HPDE6-E6E7 (cell line): ENCODE data around the gene ARSB.
A peak's percentile ranks its signal among the peaks of the same experiment; 100 is the strongest.
"Not testable (repeated sequence)": the region's sequence is repeated elsewhere in the genome, so short reads cannot be mapped to it uniquely, and the experiment has no call there.

Experiments
- DNase-seq: peaks from one replicate; pipeline ENCODE4 v3.0.0; 2011; ENCODE audit warnings: missing footprints; ENCODE audit errors: extremely low spot score

ARSB gene

DNA sequence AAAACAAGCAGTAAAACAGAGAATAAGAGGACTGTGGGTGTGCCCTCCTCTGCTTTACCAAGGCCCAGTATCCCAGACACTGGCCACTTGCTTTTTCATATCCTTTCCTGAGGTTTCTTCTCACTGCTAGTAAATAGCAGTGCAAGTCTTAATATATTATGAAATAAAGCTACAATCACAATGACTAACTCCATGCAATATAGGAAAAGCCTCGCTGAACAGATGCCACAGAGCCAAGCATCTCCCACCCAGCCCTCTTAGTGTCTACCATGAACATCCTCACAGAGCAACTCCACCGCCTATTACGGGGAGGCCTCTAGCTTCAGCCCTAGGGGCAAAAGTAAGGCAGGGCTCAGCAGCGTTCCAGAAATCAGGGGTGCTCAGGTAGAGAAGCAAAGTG, 205.8 kb downstream of the ARSB start:
- DNase-seq: no peak

DNA sequence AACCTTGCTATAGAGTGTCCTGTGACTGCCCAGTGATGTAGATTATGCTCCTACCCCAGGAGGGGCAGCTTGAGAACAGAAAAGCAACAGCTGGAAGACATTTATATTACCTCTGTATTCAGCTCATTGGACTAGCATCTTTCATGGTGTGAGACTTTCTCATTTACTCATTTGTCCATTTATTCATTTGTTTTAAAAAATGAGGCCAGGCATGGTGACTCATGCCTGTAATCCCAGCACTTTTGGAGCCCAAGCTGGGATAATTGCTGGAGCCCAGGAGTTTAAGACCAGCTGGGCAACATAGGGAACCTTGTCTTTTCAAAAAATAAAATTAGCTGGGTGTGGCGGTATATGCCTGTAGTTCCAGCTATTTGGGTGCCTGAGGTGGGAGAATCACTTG, 206.6 kb downstream of the ARSB start:
- DNase-seq: no peak

DNA sequence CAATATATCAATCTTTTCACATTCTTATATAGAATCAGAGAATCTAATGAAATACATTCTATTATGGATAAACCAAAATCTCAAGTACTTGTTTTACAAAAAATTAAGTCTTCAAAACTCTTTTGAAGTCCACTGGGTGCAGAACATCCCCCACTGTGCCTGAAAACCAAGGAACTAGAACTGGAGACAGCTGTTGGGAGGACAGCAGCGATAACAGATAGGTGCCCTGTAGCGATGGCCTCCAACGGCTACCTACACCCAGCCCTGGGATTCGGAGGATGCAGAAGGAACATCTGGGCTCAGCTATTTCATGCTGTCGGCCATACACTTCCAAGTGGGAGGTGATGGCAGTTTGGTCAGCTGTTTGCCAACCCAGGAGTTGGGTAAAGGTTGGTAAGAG, 207.2 kb downstream of the ARSB start:
- no peak for DNase-seq

DNA sequence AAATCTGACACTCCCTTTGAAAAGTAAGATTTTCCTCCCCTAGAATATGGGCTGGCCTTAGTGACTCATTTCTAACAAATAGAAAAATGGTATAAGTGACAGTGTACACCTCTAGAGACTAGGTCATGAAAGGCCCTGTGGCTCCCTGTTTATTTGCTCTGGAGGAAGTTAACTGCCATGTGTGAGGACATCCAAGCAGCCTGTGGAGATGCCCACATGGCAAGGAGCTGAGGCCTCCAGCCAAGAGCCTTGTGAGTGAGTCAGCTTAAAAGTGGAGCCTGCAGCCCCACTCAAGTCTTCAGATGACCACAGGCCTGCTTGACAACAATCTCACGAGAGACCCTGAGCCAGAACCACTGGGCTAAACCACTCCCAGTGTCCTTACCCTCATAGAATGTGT, 208.5 kb downstream of the ARSB start:
- DNase-seq: no peak

DNA sequence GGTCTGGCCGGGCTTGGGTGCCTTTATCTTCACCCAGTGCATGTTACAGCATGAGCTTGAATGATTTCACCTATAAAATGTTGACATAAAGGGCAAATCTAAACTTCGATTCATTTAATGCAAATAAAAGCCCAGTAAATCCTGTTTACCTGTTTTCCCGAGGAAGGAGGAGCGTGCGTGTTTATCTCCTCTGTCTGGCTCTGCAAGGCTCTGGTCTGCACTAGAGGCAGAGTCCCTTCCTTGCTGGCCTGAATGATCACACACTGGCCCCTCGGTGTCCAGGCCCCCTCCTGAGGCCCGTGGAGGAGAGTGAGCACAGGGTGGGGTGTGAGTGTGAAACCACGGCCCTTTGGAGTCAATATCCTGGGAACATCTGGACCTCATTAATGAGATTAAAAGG, 211.5 kb downstream of the ARSB start:
- DNase-seq: no peak

DNA sequence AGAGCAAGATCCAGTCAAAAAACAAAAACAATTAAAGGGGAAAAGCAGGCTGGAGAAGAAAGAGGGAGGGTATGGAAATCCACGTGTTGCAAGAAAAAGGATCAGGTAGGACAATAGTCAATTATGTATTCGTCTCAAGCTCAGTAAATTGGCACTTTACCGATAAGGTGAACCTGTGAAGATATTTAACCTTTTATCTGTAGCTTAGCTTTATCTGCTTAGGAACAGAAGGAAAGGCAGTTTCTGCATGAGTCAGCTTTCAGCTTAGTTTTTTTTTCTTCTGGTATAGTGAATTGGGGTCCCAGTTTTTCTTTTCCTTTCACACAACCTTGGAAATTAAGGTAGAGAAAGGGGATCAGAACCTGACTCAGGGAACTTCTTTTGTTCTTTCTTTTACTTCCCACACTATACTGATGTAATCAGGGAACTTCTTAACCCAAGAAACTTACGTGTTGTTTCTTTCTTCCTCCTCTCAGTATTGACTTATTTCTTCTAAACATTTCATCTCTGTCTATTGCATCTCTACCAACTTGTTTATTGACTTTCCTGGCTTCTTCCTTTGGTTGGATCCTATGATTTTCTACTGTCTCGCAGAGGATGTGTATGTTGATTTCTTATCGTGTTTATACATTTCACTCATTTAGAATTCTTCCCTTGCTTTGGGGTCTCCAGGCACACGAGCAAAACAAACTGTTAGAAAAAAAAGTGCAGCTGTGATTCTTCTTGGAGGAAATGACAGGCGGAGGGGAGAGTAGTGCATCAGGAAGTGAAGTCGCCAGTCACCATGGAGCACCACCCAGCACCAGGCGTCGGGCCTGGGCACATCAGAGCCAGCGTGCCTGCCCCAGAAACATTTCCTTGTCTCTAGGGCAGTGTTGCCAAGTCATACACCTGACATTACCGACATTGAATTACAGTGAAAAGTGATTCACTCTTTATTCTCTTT, 213.6 kb downstream of the ARSB start:
- peak; percentile 66 for DNase-seq

DNA sequence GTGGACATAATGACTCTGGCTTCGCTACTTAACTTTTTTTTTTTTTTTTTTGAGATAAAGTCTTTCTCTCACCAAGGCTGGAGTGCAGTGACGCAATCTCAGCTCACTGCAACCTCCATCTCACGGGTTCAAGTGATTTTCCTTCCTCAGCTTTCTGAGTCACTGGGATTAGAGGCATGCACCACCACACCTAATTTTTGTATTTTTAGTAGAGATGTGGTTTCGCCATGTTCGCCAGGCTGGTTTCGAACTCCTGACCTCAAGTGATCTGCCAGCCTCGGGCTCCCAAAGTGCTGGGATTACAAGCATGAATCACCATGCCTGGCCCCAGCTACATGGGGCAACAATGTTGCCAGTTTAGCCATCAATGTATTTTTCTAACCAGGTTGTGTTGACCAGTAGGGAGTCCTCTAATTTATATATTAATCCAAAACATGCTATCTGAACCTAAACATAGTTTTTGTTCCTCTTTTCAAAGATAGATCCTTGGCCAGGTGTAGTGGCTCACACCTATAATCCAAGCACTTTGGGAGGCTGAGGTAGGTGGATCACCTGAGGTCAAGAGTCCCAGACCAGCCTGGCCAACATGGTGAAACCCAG, 216.2 kb downstream of the ARSB start:
- DNase-seq: no peak

DNA sequence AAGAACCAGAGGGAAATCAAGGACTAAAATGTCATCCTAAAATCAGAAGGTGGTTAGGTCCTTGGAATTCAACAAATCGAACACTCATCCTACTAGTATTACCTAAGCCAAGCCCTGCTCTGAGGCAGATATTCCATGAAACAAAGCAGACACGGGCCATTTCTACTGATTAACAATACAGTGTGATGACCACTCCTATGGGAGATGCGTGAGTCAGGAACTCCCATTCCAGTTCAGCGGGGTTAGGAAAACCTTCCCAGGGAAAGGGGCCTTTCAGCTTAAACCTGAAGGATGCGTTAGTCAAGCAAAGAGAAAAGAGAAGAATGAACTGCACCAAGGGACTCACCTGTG, 218.7 kb downstream of the ARSB start:
- no peak for DNase-seq

DNA sequence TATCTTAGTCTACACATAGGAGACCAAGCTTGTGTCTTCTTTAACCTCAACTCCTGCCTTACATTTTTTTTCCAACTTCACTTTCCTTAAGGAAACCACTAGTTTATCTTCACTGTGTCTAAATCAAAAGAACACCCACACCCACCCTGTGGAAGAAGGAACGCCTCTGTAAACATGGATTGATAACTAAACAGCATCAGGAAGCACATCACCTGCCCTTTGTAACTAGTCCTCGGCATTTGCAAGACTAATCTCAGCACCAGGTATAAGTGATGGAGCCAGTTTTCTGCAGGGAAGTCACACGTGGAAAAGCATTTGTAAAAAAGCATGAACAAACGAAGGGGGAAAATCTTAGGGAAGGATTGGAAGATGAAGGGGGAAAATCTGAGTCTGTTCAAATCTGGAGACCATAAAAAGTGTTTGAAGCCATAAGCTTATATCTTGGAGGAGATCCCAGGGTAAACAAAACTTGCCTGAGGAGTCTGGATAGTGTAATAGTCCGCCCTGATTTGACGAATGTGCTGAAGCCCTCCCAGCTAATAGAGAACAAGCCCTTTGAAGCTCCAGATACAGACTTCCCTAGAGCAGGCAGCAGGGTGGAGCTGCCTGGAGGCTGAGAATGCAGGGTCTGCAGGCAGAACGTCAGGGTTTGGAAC, 219.2 kb downstream of the ARSB start:
- no peak for DNase-seq

DNA sequence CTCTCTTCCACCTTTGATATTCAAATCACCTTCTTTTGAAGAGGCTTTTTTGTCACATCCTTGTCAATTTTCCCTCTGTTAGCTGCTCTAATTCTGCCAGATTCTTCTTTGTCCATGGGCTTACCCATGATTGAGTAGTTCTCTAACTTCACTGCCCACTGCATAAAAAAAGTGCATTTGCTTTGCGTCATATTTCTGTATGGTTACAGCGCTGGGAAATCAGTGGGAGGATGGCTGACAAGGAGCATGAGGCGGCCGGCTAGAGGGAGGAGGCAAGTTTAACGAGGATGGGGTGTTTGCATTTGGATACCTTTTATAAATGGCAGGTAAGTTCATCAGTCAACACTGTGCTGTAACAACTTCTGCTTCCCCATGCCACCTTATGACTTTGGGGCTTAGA, 220.0 kb downstream of the ARSB start:
- no peak for DNase-seq

DNA sequence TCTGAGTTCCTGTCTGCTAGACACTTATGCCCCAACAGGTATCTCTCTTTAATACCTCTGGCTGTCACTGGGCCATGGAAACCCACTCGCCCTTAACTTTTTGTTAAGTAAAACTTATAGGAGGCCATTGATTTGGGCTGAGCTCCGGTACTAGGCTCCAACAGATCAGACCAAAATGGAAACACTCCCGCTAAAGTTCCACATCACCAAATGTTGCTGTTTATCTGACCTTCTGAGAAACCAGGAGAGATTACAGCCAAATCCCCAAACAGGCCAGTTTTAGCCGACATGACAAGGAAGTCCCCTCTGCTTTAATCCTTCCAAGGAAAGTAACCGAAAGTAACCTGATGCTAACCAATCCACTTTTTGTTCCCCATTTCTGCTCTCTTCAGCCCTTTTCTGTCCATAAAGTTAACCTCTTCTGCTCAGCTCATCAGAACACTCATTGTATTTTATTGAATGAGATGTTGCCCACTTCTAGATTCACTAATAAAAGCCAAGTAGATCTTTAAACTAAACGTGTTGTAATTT, 221.4 kb downstream of the ARSB start:
- no peak for DNase-seq

DNA sequence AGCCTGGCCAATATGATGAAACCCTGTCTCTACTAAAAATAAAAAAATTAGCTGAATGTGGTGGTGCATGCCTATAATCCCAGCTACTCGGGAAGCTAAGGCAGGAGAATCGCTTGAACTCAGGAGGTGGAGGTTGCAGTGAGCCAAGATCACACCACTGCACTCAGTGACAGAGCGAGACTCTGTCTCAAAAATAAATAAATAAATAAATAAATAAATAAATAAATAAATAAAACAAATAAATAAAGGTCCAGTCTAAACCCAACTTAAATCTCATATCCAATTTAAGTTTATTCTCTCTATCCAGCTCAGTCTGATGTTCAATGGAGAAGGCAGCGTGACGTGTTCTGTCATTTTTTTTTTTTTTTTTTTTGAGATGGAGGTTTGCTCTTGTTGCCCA, 222.4 kb downstream of the ARSB start:
- DNase-seq: not testable (repeated sequence)

DNA sequence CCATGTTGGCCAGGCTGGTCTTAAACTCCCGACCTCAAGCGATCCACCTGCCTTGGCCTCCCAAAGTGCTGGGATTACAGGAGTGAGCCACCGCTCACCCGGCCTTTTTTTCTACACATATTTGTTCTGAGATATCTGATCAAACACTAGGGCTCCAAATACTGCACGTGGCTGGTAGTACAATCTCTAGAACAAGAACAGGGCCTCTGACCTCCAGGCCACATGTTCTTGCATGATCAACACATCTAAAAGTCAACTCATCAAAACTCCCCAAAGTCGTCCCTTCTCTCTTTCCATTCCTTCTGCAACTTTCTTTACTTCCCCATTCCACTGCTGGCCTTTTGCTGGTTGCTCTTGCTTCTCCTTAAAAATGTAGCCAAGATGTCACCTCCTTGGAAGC, 223.3 kb downstream of the ARSB start:
- no peak for DNase-seq

DNA sequence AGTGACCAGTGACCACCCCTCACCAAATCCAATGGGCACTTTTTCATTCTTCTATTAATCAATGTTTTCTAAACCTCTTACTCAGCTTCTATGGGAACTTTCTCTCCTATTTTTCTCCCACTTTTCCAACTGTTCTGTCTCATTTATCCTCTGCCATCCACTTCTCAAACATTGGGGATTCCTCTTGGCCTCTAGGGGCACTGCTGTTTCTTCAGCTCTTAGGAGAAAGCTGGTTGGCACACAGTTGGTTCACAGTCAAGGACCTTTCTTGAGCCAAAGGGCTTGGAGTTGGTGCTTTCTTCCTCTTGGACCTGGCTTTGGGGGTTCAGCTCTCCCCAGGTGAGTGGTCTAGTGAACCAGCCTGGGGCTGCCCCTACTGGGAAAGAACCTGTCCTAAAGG, 224.3 kb downstream of the ARSB start:
- no peak for DNase-seq

DNA sequence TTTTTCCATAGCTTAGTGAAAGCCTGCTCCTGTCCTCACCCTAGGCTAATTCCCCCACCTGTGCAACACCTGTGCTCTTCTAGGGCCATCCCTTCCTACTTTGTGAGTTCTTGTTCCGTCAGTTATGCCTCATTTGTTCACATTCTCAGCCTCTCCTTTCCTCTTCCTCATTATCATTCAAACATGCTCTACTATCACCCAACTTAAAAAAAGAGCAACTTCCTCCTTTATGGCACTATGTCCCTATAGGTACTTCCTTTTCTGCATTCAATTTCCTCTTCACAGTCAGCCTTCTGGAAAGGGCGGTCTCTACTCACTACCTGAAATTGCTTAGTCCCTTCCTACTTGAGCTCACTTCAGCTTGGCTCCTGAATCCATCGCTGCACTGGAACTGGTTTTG, 224.7 kb downstream of the ARSB start:
- DNase-seq: no peak

DNA sequence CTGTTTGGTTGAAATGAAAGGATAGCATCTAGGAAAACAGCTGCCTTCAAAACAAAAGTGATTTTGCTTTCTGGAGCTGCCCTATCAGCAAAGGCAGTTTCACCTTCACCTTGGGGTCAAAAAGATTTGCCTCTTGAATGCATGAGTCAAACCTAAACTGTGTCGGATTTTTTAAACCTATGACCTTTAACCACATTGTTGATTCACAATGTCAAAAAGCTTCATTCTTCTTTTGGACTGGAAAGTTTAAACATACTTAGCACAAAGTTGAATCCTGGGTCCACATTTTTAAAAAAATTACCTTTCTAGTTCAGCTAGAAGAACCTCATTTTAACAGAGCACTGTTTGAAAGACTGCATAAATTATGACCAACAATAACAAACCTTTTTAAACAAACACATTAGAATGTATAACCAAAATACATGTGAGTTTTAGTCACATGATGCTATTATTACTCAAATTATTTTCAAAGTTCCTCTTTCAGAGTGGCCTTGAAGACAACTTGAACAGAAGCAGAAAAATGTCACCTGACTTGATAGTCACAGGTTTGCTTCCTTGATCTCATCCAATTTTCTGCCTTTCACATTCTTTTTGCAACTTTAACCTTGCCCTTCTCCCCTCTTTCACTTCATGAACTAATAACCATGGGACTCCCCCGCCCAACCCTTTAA, 226.8 kb downstream of the ARSB start:
- DNase-seq: no peak

DNA sequence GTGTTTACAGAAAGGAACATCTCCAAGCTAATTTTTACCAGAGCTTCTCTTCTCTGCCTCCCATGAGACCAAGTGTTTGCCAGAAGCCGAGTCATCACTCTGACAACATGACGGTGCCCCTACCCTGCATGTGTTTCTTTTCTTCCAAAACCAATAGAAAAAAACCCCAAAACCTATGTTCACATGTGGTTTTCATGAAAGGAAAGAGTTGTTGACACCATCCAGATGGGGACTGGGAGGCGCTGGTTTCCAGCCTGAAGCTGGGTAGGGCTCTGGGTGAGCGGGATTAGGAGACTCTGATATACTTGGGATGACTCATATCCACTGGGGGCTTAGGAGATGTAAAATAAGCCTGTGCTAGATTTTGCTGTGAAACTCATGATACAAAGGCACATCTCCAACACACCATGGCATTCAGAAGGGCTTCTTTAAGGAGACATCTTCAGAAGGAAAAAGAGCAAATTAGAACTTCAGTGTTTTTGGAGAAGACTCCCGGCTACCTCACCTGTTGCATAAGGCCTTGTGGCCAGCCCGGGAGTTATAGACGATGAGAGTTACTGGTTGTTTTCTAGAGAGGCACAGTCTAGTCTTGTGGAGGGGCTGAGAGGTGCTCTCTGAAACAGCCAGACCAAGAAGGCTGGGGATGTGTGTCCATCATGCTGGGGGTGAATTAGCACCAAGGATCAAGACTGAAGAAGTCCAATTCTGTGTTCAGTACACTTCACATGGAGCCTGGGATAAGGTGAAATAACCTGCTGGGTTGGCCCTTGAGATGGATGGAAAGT, 227.6 kb downstream of the ARSB start:
- DNase-seq: no peak

DNA sequence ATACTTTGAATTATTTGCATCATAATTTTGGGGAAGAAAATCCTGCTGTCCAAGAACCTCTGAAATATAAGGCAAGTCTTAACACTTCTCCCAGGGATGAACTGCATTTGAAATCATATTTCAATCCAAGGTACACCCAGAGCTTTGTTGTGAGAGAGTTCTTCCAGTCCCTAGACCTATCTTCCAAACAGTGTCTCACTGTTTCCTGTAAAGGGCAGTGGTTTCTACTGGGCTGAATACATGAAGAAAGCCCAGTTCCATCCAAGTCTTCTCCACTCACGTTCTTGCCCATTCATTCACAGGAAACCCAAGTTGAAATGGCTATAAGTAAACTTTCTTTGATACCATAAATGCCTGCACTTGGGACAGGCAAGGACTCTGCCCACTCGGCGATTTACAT, 228.3 kb downstream of the ARSB start:
- no peak for DNase-seq

DNA sequence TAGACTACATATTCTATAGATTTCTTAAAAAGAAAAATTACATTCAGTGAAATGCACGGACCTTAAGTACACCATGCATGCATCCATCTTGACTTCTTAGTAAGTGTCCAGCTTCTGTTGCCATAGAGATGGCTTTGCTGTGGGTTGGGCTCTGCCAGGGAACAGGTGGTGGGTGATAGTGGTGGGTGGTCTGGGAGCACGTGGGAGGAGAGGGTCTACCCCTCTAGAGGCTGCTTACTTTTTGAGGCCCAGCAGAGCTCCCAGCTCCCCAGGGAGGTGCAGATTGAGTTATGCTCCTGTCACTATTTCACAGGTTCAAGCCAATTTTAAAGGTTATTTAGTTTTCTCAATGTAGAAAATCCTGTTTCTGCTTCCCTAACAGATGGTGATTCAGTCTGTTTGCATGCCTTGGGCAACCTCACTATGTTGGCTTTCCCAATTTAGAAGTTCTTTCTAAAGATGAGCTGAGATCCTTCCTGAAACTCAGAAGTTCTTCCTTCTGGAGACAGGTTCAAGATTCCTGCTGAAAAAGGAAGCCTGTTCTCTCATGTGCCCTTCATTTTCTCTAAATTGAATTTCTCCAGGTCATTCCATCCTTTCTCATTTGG, 229.2 kb downstream of the ARSB start:
- DNase-seq: no peak

DNA sequence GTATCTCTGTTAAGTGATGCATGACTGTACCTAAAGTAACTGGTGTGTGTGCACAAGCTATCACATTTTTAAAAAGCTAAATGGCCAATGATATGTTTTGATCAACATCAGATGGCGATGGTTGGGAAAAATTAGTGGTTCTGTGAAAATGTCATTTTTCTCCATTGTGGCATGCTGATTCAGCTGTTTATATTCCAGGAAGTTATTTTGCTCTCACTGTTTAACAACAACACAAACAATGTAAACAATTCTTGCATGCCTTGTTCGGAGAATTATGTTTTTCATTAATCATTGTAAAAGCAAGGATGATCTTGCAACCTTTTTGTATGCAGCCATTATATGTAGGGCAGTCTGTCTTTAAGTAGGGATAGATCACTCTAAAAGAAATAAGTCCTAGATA, 230.5 kb downstream of the ARSB start:
- no peak for DNase-seq

DNA sequence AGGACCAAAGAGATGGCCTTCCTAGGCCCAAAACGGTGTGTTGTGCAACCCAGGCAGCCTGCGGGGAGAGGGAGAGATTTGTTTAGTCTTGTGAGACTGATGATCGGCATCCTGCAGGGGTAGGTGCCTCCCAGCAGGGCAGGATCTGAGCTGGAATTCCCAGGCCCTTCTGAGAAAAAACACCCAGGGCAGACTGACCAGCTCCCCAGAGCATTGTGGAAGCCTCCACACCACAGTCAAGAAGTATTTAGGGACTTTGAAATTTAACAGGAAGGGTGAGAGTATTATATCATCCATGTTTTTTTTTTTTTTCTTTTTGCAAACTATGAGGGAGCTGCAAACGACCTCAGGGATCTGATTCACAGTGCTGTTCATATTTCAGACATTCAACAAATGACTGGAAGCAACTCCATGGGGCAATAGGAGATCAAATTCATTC, 232.0 kb downstream of the ARSB start:
- no peak for DNase-seq
